GM12878 (cell line): ENCODE measurements around the gene APBA3. TPM values are rescaled to one million over a fixed set of nuclear protein-coding genes. Genes with fewer than 3 reads are reported as not detected.

Source experiments
- ATAC-seq: fragments of 200-7000 bp; cut with Tn5 transposase; 3 replicates; pipeline ENCODE4 v1.9.1; 2020; ENCODE audit warnings: mild to moderate bottlenecking, moderate library complexity
- BruUV-seq: library from RNA; stranded (reverse); fragments of 400-500 nt; replicated peaks from 2 replicates; lab custom pipeline; 2021; lab: Mats Ljungman, UMichigan
- CTCF ChIA-PET: fragments of 300-600 bp; sonication (Branson Sonifier 250); formaldehyde crosslinking; extraction: SDS; loops from one replicate; lab custom pipeline; 2021; ENCODE audit warnings: inconsistent platforms; lab: Yijun Ruan, JAX
- POLR2A ChIA-PET: fragments of 350-600 bp; formaldehyde crosslinking; extraction: SDS; loops from one replicate; lab custom pipeline; 2021; ENCODE audit warnings: inconsistent platforms; lab: Charles Lee
- RAD21 ChIA-PET: fragments of 300-600 bp; sonication (Branson Sonifier 250); formaldehyde crosslinking; loops from one replicate; lab custom pipeline; 2023; ENCODE audit warnings: antibody characterized with exemption; ENCODE audit not compliant: unreplicated experiment; lab: Charles Lee
- SMC1A ChIA-PET: fragments of 300-600 bp; sonication (Branson Sonifier 250); formaldehyde crosslinking; loops from one replicate; lab custom pipeline; 2023; ENCODE audit not compliant: unreplicated experiment, uncharacterized antibody; lab: Charles Lee
- DNase-seq: peaks from one replicate; pipeline ENCODE4 v3.0.0-alpha.2; 2011; ENCODE audit warnings: low read depth, low spot score
- FAIRE-seq: peaks from 3 replicates; lab custom pipeline; 2011; peaks lifted over from hg19 to GRCh38; lab: Jason Lieb, UNC
- H2AFZ ChIP-seq: 2 replicates; pipeline ENCODE4 v1.6.0; 2011; ENCODE audit warnings: low read depth, low read length, control low read depth; ENCODE audit not compliant: control insufficient read depth
- H3K27ac ChIP-seq: 2 replicates; pipeline ENCODE4 v1.5.1; 2011; ENCODE audit warnings: control low read depth; ENCODE audit not compliant: control insufficient read depth, insufficient read depth
- H3K27me3 ChIP-seq, 2 experiments: replicated peaks in 1 of 2; 2 replicates each; pipeline versions ENCODE4 v1.6.0 to v1.6.1; 2011; ENCODE audit warnings: low read length in 1 of 2; ENCODE audit not compliant: control insufficient read depth in 2 of 2, insufficient read depth in 2 of 2
- H3K36me3 ChIP-seq, 2 experiments: 2 replicates each; pipeline ENCODE4 v1.5.1; 2011; ENCODE audit warnings: low read length in 1 of 2; ENCODE audit not compliant: control insufficient read depth in 2 of 2, insufficient read depth in 2 of 2
- H3K4me1 ChIP-seq: 2 replicates; pipeline ENCODE4 v1.6.1; 2011; ENCODE audit warnings: mild to moderate bottlenecking, low read length, moderate library complexity, mixed read lengths; ENCODE audit not compliant: control insufficient read depth, insufficient read depth
- H3K4me2 ChIP-seq: 2 replicates; pipeline ENCODE4 v1.6.0; 2011; ENCODE audit warnings: control low read depth; ENCODE audit not compliant: control insufficient read depth, insufficient read depth
- H3K4me3 ChIP-seq: fragments of 200-600 bp; sonication (generic); 2 replicates; pipeline ENCODE4 v1.5.1; 2016
- H3K79me2 ChIP-seq: 2 replicates; pipeline ENCODE4 v1.6.0; 2011; ENCODE audit warnings: low read length; ENCODE audit not compliant: control insufficient read depth, insufficient read depth
- H3K9ac ChIP-seq: 2 replicates; pipeline ENCODE4 v1.8.0; 2011; ENCODE audit warnings: low read length, control low read depth, mixed read lengths; ENCODE audit not compliant: control insufficient read depth, insufficient read depth
- H3K9me3 ChIP-seq: replicated peaks from 3 replicates; pipeline ENCODE4 v1.5.1; 2011; ENCODE audit warnings: mild to moderate bottlenecking, low read length; ENCODE audit not compliant: control insufficient read depth, insufficient read depth
- H4K20me1 ChIP-seq: 2 replicates; pipeline ENCODE4 v1.6.0; 2011; ENCODE audit not compliant: control insufficient read depth, insufficient read depth
- EGR1 ChIP-seq, 2 experiments: IDR thresholded peaks; 1 replicate in 1 of 2; 2 replicates in 1 of 2; pipeline ENCODE4 v1.6.1; 2011 to 2012; ENCODE audit warnings: low read depth in 2 of 2, low read length in 2 of 2, borderline replicate concordance in 1 of 2, mild to moderate bottlenecking in 1 of 2, moderate library complexity in 1 of 2
- MTA3 ChIP-seq: IDR thresholded peaks from 2 replicates; pipeline ENCODE4 v1.6.1; 2012; ENCODE audit warnings: low read length, inconsistent platforms, borderline replicate concordance
- WGBS: methylation state at CpG from one replicate; pipeline ENCODE4 v1.1.6; 2016; ENCODE audit warnings: low lambda C conversion rate; ENCODE audit not compliant: insufficient replicate concordance, insufficient coverage; ENCODE audit errors: missing lambda C conversion rate; 5-methylcytosine and 5-hydroxymethylcytosine counted together
- in situ Hi-C: fragments of 300-500 bp; cut with MboI; formaldehyde crosslinking; loops from 9 replicates; pipeline ENCODE4 v1.14.3; 2018; ENCODE audit warnings: mixed read lengths
- intact Hi-C: fragments of 100-400 bp; cut with micrococcal nuclease; formaldehyde crosslinking; loops from one replicate; pipeline ENCODE4 v1.14.2; 2022; ENCODE audit not compliant: unreplicated experiment
- polyA plus RNA-seq, 11 experiments: library from polyadenylated mRNA; depleted of rRNA in 4 of 11; unstranded in 6 of 11; stranded (reverse) in 5 of 11; fragments of >200 nt; fragmentation: Nextera tagmentation in 4 of 11; fragmentation: Illumina TruSeq in 1 of 11; extraction: Ambion mirVana in 4 of 11; extraction: Trizol in 1 of 11; gene quantifications; 1 replicate in 1 of 11; 2 replicates in 10 of 11; pipeline versions ENCODE4 v1.2.1 to v1.2.3, GENCODE V29; 2011 to 2016; ENCODE audit warnings: inconsistent platforms in 2 of 11, missing spikeins in 2 of 11, low read depth in 1 of 11
- total RNA-seq, 4 experiments: library from RNA; depleted of rRNA in 3 of 4; stranded (reverse); fragments of >200 nt in 3 of 4; fragmentation: Illumina TruSeq in 1 of 4; extraction: Trizol in 1 of 4; gene quantifications; 2 replicates each; pipeline versions ENCODE4 v1.2.1 to v1.2.3, GENCODE V29; 2013 to 2021
- TF ChIP-seq, protein P1 (sequence below): IDR thresholded peaks from 2 replicates; pipeline ENCODE4 v1.6.1; 2011; ENCODE audit warnings: borderline replicate concordance, low read depth, mild to moderate bottlenecking, moderate library complexity, low read length; ENCODE audit not compliant: insufficient read depth, poor library complexity, severe bottlenecking

Gene APBA3
- total and polyA plus RNA-seq, 10 of the 15 experiments (the other 5 are each of a cell fraction or from before 2014, with no cell fraction given): 0.31 to 36.4 (median 18.3) TPM

- TF ChIP-seq EGR1 (IDR thresholded peaks at IDR 0.05; ENCODE audit: borderline replicate concordance in 1 of 2, low read depth in 2 of 2, low read length in 2 of 2) (no peak), MTA3 (no peak)
- TF ChIP-seq, protein P1, sequence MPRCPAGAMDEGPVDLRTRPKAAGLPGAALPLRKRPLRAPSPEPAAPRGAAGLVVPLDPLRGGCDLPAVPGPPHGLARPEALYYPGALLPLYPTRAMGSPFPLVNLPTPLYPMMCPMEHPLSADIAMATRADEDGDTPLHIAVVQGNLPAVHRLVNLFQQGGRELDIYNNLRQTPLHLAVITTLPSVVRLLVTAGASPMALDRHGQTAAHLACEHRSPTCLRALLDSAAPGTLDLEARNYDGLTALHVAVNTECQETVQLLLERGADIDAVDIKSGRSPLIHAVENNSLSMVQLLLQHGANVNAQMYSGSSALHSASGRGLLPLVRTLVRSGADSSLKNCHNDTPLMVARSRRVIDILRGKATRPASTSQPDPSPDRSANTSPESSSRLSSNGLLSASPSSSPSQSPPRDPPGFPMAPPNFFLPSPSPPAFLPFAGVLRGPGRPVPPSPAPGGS: no peak
- TF ChIP-seq, all 136 proteins: peak for 0
- CTCF ChIA-PET: interaction anchor here (0.6 kb wide), 1 partner anchor 17 kb away, joined by 3 read pairs; no protein-coding TSS in a partner anchor
- POLR2A ChIA-PET: no interaction called here
- Histone ChIP-seq H3K4me3 (no peak overlapping the region), H3K27ac (no peak overlapping the region), H3K36me3 (no peaks in the 10 kb centered on the region), H3K4me1 (no peaks in the 10 kb centered on the region), H3K4me2 (no peak overlapping the region), H3K9me3 (no peaks in the 10 kb centered on the region), H4K20me1 (no peaks in the 10 kb centered on the region), H3K79me2 (no peaks in the 10 kb centered on the region), H3K9ac (no peak overlapping the region), H3K27me3 (no peaks in the 10 kb centered on the region), H2AFZ (no peak overlapping the region)
- ATAC-seq: no peak
- in situ Hi-C loops (no loop called here), intact Hi-C loops (no loop called here)
- DNase-seq: no peak
- no peak for FAIRE-seq
- 58% methylated on average over 32 of the region's 32 CpGs for WGBS
- RAD21 ChIA-PET: no interaction called here
- SMC1A ChIA-PET: interaction anchor here (0.6 kb wide), 1 partner anchor 24 kb away, joined by 3 read pairs; the partner anchor contains the start of gene MRPL54
- no TSS peak for BruUV-seq
Measured at GRCh38 chr19:3738477-3739220, 22.8 kb downstream of the APBA3 start.
